OCI-LY3 (cell line): ENCODE measurements around the gene HPRT1.

Source experiments
- H2AFZ ChIP-seq: fragments of 200-600, 300-600 bp; shearing (Covaris generic); 2 replicates; pipeline ENCODE4 v1.6.0; 2014; ENCODE audit warnings: antibody characterized with exemption, low read depth, low read length
- H3K27ac ChIP-seq: fragments of 200-600, 300-600 bp; sonication (generic); 2 replicates; pipeline ENCODE4 v1.5.1; 2014; ENCODE audit warnings: mild to moderate bottlenecking, low read length, moderate library complexity, mixed read lengths
- H3K27me3 ChIP-seq: fragments of 200-600, 300-600 bp; sonication (generic); 2 replicates; pipeline ENCODE4 v1.6.1; 2014; ENCODE audit warnings: low read depth, low read length, mixed read lengths
- H3K36me3 ChIP-seq: fragments of 200-600, 300-600 bp; sonication (generic); replicated peaks from 2 replicates; pipeline ENCODE3; 2014; ENCODE audit warnings: low read depth, low read length, mixed read lengths
- H3K4me1 ChIP-seq: fragments of 300-600, 200-600 bp; sonication (generic); 2 replicates; pipeline ENCODE4 v1.6.1; 2014; ENCODE audit warnings: low read length, mixed read lengths
- H3K4me2 ChIP-seq: fragments of 200-600, 300-600 bp; sonication (generic); 2 replicates; pipeline ENCODE4 v1.6.1; 2014; ENCODE audit warnings: low read length, mixed read lengths
- H3K4me3 ChIP-seq: fragments of 300-600, 200-600 bp; sonication (generic); 2 replicates; pipeline ENCODE4 v1.5.1; 2014; ENCODE audit warnings: antibody characterized with exemption, mild to moderate bottlenecking, low read length, moderate library complexity
- H3K79me2 ChIP-seq: fragments of 300-600, 200-600 bp; shearing (Covaris generic); 2 replicates; pipeline ENCODE4 v1.6.1; 2014; ENCODE audit warnings: mild to moderate bottlenecking, low read length, mixed read lengths
- H3K9ac ChIP-seq: fragments of 300-600, 200-600 bp; shearing (Covaris generic); 2 replicates; pipeline ENCODE4 v1.6.0; 2014; ENCODE audit warnings: mild to moderate bottlenecking, low read length, moderate library complexity
- H3K9me3 ChIP-seq: fragments of 200-600, 300-600 bp; shearing (Covaris generic); 2 replicates; pipeline ENCODE4 v1.6.1; 2014; ENCODE audit warnings: low read length, mixed read lengths; ENCODE audit not compliant: insufficient read depth
- H4K20me1 ChIP-seq: fragments of 200-600, 300-600 bp; sonication (generic); 2 replicates; pipeline ENCODE4 v1.6.1; 2016; ENCODE audit warnings: low read length, mixed read lengths; ENCODE audit not compliant: insufficient read depth
- CTCF ChIP-seq: fragments of 200-600, 300-600 bp; sonication (generic); IDR thresholded peaks from 2 replicates; pipeline ENCODE4 v1.5.1; 2014; ENCODE audit warnings: antibody characterized with exemption, low read length, low read depth
- EZH2phosphoT487 ChIP-seq: fragments of 200-600 bp; shearing (Covaris generic); IDR thresholded peaks from 2 replicates; pipeline ENCODE4 v1.6.1; 2018; ENCODE audit warnings: antibody characterized with exemption, mixed run types, low read depth

Gene HPRT1

GRCh38 chrX:134481339-134481738, 21.4 kb downstream of the HPRT1 start:
- Histone ChIP-seq H3K9ac (no peak overlapping the region), H3K79me2 (no peaks in the 10 kb centered on the region; the same call in 1 of the 2 replicates), H3K36me3 (peaks cover 9% of the 10 kb centered on the region), H3K9me3 (no peaks in the 10 kb centered on the region), H3K4me2 (no peak overlapping the region), H3K4me1 (no peaks in the 10 kb centered on the region), H3K27ac (no peak overlapping the region), H3K4me3 (no peak overlapping the region), H3K27me3 (no peaks in the 10 kb centered on the region), H2AFZ (no peak overlapping the region), H4K20me1 (no peaks in the 10 kb centered on the region; the same call in 1 of the 2 replicates)
- TF ChIP-seq CTCF (no peak), EZH2phosphoT487 (no peak)

GRCh38 chrX:134482371-134482770, 22.4 kb downstream of the HPRT1 start:
- Histone ChIP-seq H3K4me2 (no peak overlapping the region), H3K27ac (no peak overlapping the region), H3K4me1 (no peaks in the 10 kb centered on the region), H2AFZ (no peak overlapping the region), H3K9me3 (no peaks in the 10 kb centered on the region), H3K79me2 (no peaks in the 10 kb centered on the region; the same call in 1 of the 2 replicates), H3K4me3 (no peak overlapping the region), H4K20me1 (no peaks in the 10 kb centered on the region; the same call in 1 of the 2 replicates), H3K9ac (no peak overlapping the region), H3K36me3 (peaks cover 14% of the 10 kb centered on the region), H3K27me3 (no peaks in the 10 kb centered on the region)
- TF ChIP-seq EZH2phosphoT487: no peak
- TF ChIP-seq CTCF: no peak

GRCh38 chrX:134484039-134484438, 24.1 kb downstream of the HPRT1 start:
- H3K4me2 ChIP-seq: no peak overlapping the region
- no peak overlapping the region for H3K9ac ChIP-seq
- H3K9me3 ChIP-seq: no peaks in the 10 kb centered on the region
- H3K4me3 ChIP-seq: no peak overlapping the region
- H2AFZ ChIP-seq: no peak overlapping the region
- TF ChIP-seq EZH2phosphoT487 (no peak), CTCF (peak; percentile 71)
- no peaks in the 10 kb centered on the region for H3K27me3 ChIP-seq
- peaks cover 11% of the 10 kb centered on the region for H3K36me3 ChIP-seq
- H3K27ac ChIP-seq: no peak overlapping the region
- no peaks in the 10 kb centered on the region for H3K4me1 ChIP-seq
- no peaks in the 10 kb centered on the region; the same call in 1 of the 2 replicates for H3K79me2 ChIP-seq
- no peaks in the 10 kb centered on the region; the same call in 1 of the 2 replicates for H4K20me1 ChIP-seq

- Histone ChIP-seq H3K9me3 (no peaks in the 10 kb centered on the region), H3K4me2 (no peak overlapping the region), H3K36me3 (peaks cover 11% of the 10 kb centered on the region), H3K4me1 (no peaks in the 10 kb centered on the region), H2AFZ (no peak overlapping the region), H3K79me2 (no peaks in the 10 kb centered on the region), H3K27ac (no peak overlapping the region), H3K9ac (no peak overlapping the region), H3K4me3 (no peak overlapping the region), H4K20me1 (no peaks in the 10 kb centered on the region), H3K27me3 (no peaks in the 10 kb centered on the region)
- TF ChIP-seq CTCF (no peak), EZH2phosphoT487 (no peak)
Observed at GRCh38 chrX:134501941-134502340, 42.0 kb downstream of the HPRT1 start.
